ENCODE data around the gene SRPK2.
A peak's percentile ranks its signal among the peaks of the same experiment; 100 is the strongest.
"Not testable (repeated sequence)": the region's sequence is repeated elsewhere in the genome, so short reads cannot be mapped to it uniquely, and the experiment has no call there.

SRPK2 gene

DNA sequence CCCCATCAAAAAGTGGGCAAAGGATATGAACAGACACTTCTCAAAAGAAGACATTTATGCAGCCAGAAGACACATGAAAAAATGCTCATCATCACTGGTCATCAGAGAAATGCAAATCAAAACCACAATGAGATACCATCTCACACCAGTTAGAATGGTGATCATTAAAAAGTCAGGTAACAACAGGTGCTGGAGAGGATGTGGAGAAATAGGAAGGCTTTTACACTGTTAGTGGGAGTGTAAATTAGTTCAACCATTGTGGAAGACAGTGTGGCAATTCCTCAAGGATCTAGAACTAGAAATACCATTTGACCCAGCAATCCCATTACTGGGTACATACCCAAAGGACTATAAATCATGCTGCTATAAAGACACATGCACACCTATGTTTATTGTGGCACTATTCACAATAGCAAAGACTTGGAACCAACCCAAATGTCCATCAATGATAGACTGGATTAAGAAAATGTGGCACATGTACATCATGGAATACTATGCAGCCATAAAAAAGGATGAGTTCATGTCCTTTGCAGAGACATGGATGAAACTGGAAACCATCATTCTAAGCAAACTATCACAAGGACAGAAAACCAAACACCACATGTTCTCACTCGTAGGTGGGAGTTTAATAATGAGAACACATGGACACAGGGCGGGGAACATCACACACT is 128.4 kb downstream of the SRPK2 start:
- FAIRE-seq, result not testable (repeated sequence)

GRCh38 chr7:105258919-105259318 is 129.8 kb downstream of the SRPK2 start:
- FAIRE-seq, result not testable (repeated sequence)

GRCh38 chr7:105257338-105257737 is 131.4 kb downstream of the SRPK2 start:
- no peak for FAIRE-seq

GRCh38 chr7:105256761-105257231 is 131.9 kb downstream of the SRPK2 start:
- FAIRE-seq, result no peak

GRCh38 chr7:105250706-105251105 is 138.0 kb downstream of the SRPK2 start:
- FAIRE-seq, result no peak

DNA sequence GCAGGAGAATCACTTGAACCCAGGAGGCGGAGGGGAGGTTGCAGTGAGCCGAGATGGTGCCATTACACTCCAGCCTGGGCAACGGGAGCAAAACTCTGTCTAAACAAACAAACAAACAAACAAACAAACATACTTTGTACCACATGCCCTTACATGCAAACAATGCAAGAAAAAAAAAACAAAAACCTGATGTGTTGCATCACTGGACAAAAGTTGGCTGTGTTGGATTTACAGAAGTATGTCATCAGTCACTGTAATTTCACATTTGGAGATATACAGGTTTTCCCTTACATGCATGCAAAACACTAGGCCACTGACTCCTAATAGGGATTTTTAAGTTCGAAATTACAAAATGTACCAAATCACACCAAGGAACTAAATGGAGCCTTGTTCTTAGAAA is 138.5 kb downstream of the SRPK2 start:
- FAIRE-seq, result no peak

GRCh38 chr7:105249216-105249615 is 139.5 kb downstream of the SRPK2 start:
- FAIRE-seq, result no peak

DNA sequence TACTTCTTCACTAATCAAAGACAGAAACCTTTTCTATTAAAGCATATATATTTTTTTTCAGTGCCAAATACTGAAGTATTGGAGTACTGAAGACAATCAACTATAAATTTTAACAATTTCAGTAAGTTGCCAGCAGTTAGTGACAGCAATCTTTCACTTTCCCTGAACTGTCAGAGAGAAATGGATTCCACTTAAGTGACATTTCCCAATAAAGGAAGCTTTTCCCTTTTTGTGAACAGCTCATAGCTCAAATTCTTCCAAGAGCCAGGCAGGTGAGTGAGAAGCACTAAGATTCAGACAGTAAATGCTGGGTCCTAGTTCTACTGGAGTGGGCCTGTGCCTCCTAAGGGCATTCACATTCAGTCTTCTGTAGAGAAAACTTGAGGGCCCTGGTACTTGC is 142.0 kb downstream of the SRPK2 start:
- FAIRE-seq, result no peak

DNA sequence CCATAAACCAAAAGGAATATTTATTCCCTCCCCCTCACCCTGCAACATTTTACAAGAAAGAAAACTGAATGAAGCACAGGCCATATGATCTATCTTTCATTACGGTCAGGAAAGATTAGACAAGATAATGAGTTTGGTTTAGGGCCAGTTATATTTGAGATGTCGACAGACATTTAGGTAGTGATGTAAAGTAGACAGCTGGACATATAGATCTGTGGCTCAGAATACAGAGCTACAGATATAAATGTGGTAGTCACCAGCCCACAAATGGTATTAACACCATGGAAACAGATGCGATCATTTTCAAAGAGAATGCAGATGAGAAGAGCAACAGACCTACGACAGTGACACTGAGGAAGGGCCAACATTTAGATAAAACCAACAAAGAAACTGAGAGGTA is 142.5 kb downstream of the SRPK2 start:
- no peak for FAIRE-seq

GRCh38 chr7:105245398-105246114 is 143.2 kb downstream of the SRPK2 start:
- no peak for FAIRE-seq

- no peak for FAIRE-seq
Measured at GRCh38 chr7:105244594-105244993, 144.1 kb downstream of the SRPK2 start.

GRCh38 chr7:105241198-105241597 is 147.5 kb downstream of the SRPK2 start:
- no peak for FAIRE-seq

GRCh38 chr7:105238198-105238765 is 150.4 kb downstream of the SRPK2 start:
- no peak for FAIRE-seq

DNA sequence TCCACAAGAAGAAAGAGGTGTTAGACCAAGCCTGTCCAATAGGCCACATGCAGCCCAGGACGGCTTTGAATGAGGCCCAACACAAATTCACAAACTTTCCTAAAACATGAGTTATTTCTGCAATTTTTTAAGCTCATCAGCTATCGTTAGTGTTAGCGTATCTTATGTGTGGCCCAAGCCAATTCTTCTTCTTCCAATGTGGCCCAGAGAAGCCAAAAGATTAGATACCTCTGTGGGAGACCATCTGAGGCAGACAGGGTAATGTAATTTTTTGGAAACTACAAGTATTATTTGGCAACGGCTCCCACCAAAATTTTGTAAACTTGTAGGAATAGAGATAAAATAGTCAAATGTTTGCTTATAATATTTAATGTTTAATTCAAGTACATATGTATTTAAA is 153.8 kb downstream of the SRPK2 start:
- FAIRE-seq, result no peak

DNA sequence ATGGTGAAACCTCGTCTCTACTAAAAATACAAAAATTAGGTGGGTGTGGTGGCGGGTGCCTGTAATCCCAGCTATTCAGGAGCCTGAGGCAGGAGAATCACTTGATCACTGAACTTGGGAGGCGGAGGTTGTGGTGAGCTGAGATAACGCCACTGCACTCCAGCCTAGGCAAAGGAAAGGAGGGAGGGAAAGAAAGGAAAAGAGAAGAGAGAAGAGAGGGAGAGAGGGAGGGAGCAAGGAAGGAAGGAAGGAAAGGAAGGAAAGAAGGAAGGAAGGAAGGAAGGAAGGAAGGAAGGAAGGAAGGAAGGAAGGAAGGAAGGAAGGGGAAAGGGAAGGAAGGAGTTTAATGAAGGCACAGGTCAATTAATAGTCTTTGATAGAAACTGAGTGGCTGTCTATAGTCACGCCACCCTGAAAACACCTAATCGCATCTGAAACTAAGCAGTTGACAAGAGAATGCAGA is 155.9 kb downstream of the SRPK2 start:
- not testable (repeated sequence) for FAIRE-seq

GRCh38 chr7:105230486-105230885 is 158.2 kb downstream of the SRPK2 start:
- peak; percentile 35 for FAIRE-seq

DNA sequence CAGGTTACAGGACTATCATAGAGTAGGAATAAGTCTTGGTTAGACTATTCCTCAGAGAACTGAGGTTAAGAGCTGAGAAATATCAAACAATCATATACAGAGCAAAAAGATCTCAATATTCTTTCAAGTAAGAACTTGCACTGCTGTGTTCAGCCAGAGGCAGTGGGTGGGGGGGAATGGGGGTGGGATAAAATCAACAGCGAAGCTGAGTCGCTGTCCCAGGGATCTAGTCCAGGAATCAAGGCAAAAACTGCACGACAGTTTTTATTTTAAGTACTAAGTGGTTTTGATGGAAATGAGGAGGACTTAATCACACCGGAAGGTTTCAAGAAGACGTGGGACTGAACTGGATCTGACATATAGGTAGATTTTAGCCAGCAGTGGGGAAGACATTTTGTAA is 159.1 kb downstream of the SRPK2 start:
- no peak for FAIRE-seq

- no peak for FAIRE-seq
Measured at GRCh38 chr7:105228555-105228954, 160.2 kb downstream of the SRPK2 start.

DNA sequence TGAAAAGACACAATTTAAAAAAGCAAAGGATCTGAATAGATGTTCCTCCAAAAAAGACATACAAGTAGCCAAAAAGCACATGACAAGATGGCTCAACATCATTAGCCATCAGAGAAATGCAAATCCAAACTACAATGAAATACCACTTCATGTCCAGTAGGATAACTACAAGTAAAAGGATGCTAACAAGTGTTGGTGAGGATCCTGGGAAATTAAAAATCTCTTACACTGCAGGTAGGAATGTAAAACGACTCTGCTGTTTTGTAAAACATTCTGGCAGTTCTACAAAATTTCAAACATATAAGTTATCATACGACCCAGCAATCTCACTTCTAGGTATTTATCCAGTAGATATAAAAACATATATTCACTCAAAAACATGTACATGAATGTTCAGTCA is 161.3 kb downstream of the SRPK2 start:
- FAIRE-seq, result no peak

GRCh38 chr7:105224884-105225651 is 163.7 kb downstream of the SRPK2 start:
- no peak for FAIRE-seq

DNA sequence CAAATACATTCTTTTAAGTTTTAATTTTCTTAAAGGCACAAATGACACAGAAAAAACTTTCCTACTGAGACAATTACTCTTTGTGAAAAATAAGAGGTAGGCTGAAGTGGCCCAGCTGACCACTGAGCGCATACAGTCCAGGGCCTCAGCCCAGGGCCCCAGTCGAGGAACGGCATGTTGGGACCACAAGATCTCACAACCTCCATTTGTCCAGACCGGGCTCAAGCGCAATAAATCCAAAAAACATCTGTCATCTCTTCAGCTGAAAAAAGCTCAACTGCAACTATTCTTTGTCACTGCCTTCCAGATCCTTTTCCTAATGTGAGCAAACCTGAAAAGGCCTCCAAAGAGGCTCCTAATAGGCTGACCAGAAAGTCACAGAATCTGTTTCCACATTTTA is 165.8 kb downstream of the SRPK2 start:
- FAIRE-seq, result no peak

DNA sequence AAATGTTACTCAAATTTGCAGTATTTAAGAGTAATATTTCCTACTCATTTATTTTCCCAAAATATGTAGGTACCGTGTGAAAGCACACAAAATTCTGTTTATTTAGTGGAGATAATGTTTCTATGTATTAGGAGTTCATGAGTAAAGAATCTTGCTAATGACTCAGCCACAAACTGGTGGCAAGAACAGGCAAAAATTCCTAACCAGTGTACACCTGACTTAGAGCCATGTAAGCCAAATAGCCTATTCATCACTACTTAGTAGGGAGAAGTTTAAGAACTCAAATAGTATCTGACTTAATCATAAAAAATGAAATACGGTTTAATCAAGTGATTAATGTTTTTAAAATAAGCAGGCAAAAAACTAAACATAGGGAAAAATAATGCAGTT is 169.0 kb downstream of the SRPK2 start:
- no peak for FAIRE-seq

All from endometrium (tissue), 2 donors.